B cell (primary cell): ENCODE results near the gene ARAP2. TPM values are rescaled to one million over a fixed set of nuclear protein-coding genes. Genes with fewer than 3 reads are reported as not detected.

ENCODE experiments used
- ATAC-seq: fragments of 200-7000 bp; cut with Tn5 transposase; one replicate; pipeline ENCODE4 v1.10.0; 2021; ENCODE audit warnings: low read depth, mild to moderate bottlenecking, moderate number of reproducible peaks, moderate library complexity
- CTCF ChIA-PET: fragments of 350-600 bp; sonication (Branson Sonifier 250); formaldehyde crosslinking; loops from one replicate; lab custom pipeline; 2021; ENCODE audit warnings: antibody characterized with exemption, inconsistent platforms; lab: Charles Lee
- POLR2A ChIA-PET: fragments of 350-600 bp; sonication (Branson Sonifier 250); formaldehyde crosslinking; loops from one replicate; lab custom pipeline; 2021; ENCODE audit warnings: antibody characterized with exemption; lab: Charles Lee
- DNase-seq: peaks from one replicate; pipeline ENCODE4 v3.0.0; 2013
- H2AFZ ChIP-seq: 2 replicates; pipeline ENCODE4 v1.6.1; 2012; ENCODE audit warnings: mild to moderate bottlenecking, low read depth, low read length; ENCODE audit not compliant: insufficient read depth, poor library complexity, severe bottlenecking
- H3K27ac ChIP-seq, 2 donors: 1 replicate in 1 of 2; 2 replicates in 1 of 2; pipeline ENCODE4 v1.5.1; 2012 to 2013; ENCODE audit warnings: low read length in 2 of 2, mild to moderate bottlenecking in 2 of 2, moderate library complexity in 1 of 2
- H3K27me3 ChIP-seq, 4 experiments: fragments of 200-600 bp in 1 of 4; sonication (generic) in 1 of 4; replicated peaks in 1 of 4; 1 replicate in 2 of 4; 2 replicates in 2 of 4; pipeline versions ENCODE4 v1.6.1 to v1.7.0; 2013 to 2016; ENCODE audit warnings: low read length in 3 of 4, mild to moderate bottlenecking in 2 of 4, mixed read lengths in 1 of 4, moderate library complexity in 1 of 4; ENCODE audit not compliant: insufficient read depth in 4 of 4, control insufficient read depth in 3 of 4; ENCODE audit errors: control extremely low read depth in 1 of 4
- H3K36me3 ChIP-seq, 2 experiments: replicated peaks in 1 of 2; 1 replicate in 1 of 2; 2 replicates in 1 of 2; pipeline versions ENCODE4 v1.6.1 to v1.7.1; 2013; ENCODE audit warnings: low read length in 1 of 2; ENCODE audit not compliant: insufficient read depth in 2 of 2, control insufficient read depth in 1 of 2; ENCODE audit errors: control extremely low read depth in 1 of 2, extremely low read depth in 1 of 2
- H3K4me1 ChIP-seq, 2 donors: fragments of 200-600 bp in 1 of 2; sonication (generic) in 1 of 2; 1 replicate in 1 of 2; 2 replicates in 1 of 2; pipeline versions ENCODE4 v1.5.1 to v1.6.1; 2013 to 2017; ENCODE audit warnings: low read length in 2 of 2; ENCODE audit not compliant: control insufficient read depth in 2 of 2, insufficient read depth in 2 of 2
- H3K4me2 ChIP-seq: replicated peaks from 2 replicates; pipeline ENCODE3; 2012; ENCODE audit warnings: mild to moderate bottlenecking, low read depth, low read length; ENCODE audit not compliant: poor library complexity, severe bottlenecking
- H3K4me3 ChIP-seq, 5 experiments: fragments of 200-600 bp in 1 of 5; sonication (generic) in 1 of 5; 1 replicate in 3 of 5; 2 replicates in 2 of 5; pipeline versions ENCODE4 v1.5.1 to v1.7.0; 2011 to 2016; ENCODE audit warnings: low read length in 4 of 5, mild to moderate bottlenecking in 4 of 5, low read depth in 2 of 5, control low read depth in 1 of 5, moderate library complexity in 1 of 5; ENCODE audit not compliant: insufficient read depth in 1 of 5; ENCODE audit errors: control extremely low read depth in 1 of 5, extremely low read depth in 1 of 5
- H3K79me2 ChIP-seq: fragments of 200-600 bp; sonication (generic); one replicate; pipeline ENCODE4 v1.6.0; 2016; ENCODE audit warnings: low read length; ENCODE audit not compliant: control insufficient read depth, insufficient read depth
- H3K9ac ChIP-seq: fragments of 200-600 bp; sonication (generic); 2 replicates; pipeline ENCODE4 v1.6.1; 2017; ENCODE audit warnings: mild to moderate bottlenecking, low read length, moderate library complexity
- H3K9me3 ChIP-seq, 3 donors: one replicate each; pipeline versions ENCODE4 v1.6.1 to v1.7.1; 2013; ENCODE audit warnings: low read length in 2 of 3; ENCODE audit not compliant: control insufficient read depth in 2 of 3, insufficient read depth in 1 of 3; ENCODE audit errors: control extremely low read depth in 1 of 3
- H4K20me1 ChIP-seq: 2 replicates; pipeline ENCODE4 v1.6.0; 2012; ENCODE audit warnings: mild to moderate bottlenecking, low read length; ENCODE audit not compliant: insufficient read depth, control insufficient read depth, poor library complexity, severe bottlenecking
- H3K27ac Mint-ChIP-seq: one replicate; pipeline ENCODE4 v1.8.0; 2021; ENCODE audit warnings: mixed read lengths
- H3K27me3 Mint-ChIP-seq: one replicate; pipeline ENCODE4 v1.8.0; 2021; ENCODE audit warnings: mixed read lengths
- H3K4me1 Mint-ChIP-seq: one replicate; pipeline ENCODE4 v1.8.0; 2021; ENCODE audit warnings: mixed read lengths
- H3K4me3 Mint-ChIP-seq: one replicate; pipeline ENCODE4 v1.8.0; 2021; ENCODE audit warnings: mixed read lengths
- H3K9me3 Mint-ChIP-seq: one replicate; pipeline ENCODE4 v1.8.0; 2022; ENCODE audit warnings: mixed read lengths; ENCODE audit not compliant: insufficient read depth
- CTCF ChIP-seq: fragments of 200-600 bp; IDR thresholded peaks from one replicate; pipeline ENCODE4 v1.8.0; 2022; ENCODE audit warnings: antibody characterized with exemption, mild to moderate bottlenecking
- EZH2 ChIP-seq: IDR thresholded peaks from 2 replicates; pipeline ENCODE4 v1.6.1; 2012; ENCODE audit warnings: borderline replicate concordance, low read depth, mild to moderate bottlenecking, moderate library complexity, low read length; ENCODE audit not compliant: insufficient read depth, poor library complexity, severe bottlenecking
- WGBS: methylation state at CpG from one replicate; pipeline ENCODE4 v1.1.5; 2013; ENCODE audit warnings: missing lambda C conversion rate; ENCODE audit not compliant: insufficient coverage; 5-methylcytosine and 5-hydroxymethylcytosine counted together
- intact Hi-C: fragments of 100-400 bp; cut with micrococcal nuclease; formaldehyde crosslinking; loops from one replicate; pipeline ENCODE4 v1.10.0; 2022
- polyA plus RNA-seq: library from polyadenylated mRNA; depleted of rRNA; stranded (reverse); fragments of >200 nt; gene quantifications from 2 replicates; pipeline ENCODE4 v1.2.3, GENCODE V29; 2012
- total RNA-seq, 2 donors: library from RNA; stranded (reverse); fragments of 120-200 nt in 1 of 2; gene quantifications; 1 replicate in 1 of 2; 2 replicates in 1 of 2; pipeline versions ENCODE4 v1.2.3 to v1.2.4, GENCODE V29; 2013 to 2022

ARAP2 gene
- total and polyA plus RNA-seq, 2 donors (not counting 1 experiment from before 2014, with no cell fraction given) = 13.2 to 88.0 TPM

GRCh38 chr4:36237366-36238313 lies 6.7 kb downstream of the ARAP2 start:
- no peak for ATAC-seq
- Histone ChIP-seq H3K4me3 (no peak overlapping the region), H3K4me2 (no peak overlapping the region), H3K27me3 (no peaks in the 10 kb centered on the region), H3K27ac (no peak overlapping the region), H4K20me1 (peaks cover 13% of the 10 kb centered on the region), H3K79me2 (peaks cover 94% of the 10 kb centered on the region), H3K9me3 (peaks cover 0 to 8% (median 6%) of the 10 kb centered on the region in 3 donors), H3K36me3 (peaks cover 3 to 19% of the 10 kb centered on the region in 2 experiments), H3K9ac (no peak overlapping the region), H3K4me1 (peaks cover 14 to 20% of the 10 kb centered on the region in 2 donors), H2AFZ (no peak overlapping the region)
- CTCF ChIA-PET = interaction anchor here (1.7 kb wide), 1 partner anchor 162 kb away, joined by 6 read pairs; no protein-coding TSS in a partner anchor
- no peak overlapping the region for H3K4me3 Mint-ChIP-seq
- TF ChIP-seq CTCF = no peak
- TF ChIP-seq EZH2 = no peak
- H3K27ac Mint-ChIP-seq = no peak overlapping the region
- H3K4me1 Mint-ChIP-seq = peaks cover 73% of the 10 kb centered on the region
- H3K9me3 Mint-ChIP-seq = peaks cover 8% of the 10 kb centered on the region
- intact Hi-C loops = no loop called here
- 82% methylated on average over 3 of the region's 4 CpGs for WGBS
- no peak for DNase-seq
- no peaks in the 10 kb centered on the region for H3K27me3 Mint-ChIP-seq
- POLR2A ChIA-PET = no interaction called here

- Histone ChIP-seq H3K4me1 (peaks cover 2 to 14% of the 10 kb centered on the region in 2 donors), H4K20me1 (peaks cover 22% of the 10 kb centered on the region), H3K4me2 (no peak overlapping the region), H3K27ac (no peak overlapping the region), H3K9ac (no peak overlapping the region), H3K9me3 (peaks cover 0 to 8% (median 6%) of the 10 kb centered on the region in 3 donors), H3K4me3 (no peak overlapping the region), H3K27me3 (no peaks in the 10 kb centered on the region), H3K79me2 (peaks cover 94% of the 10 kb centered on the region), H2AFZ (no peak overlapping the region), H3K36me3 (peaks cover 3 to 19% of the 10 kb centered on the region in 2 experiments)
- no peak overlapping the region for H3K4me3 Mint-ChIP-seq
- H3K4me1 Mint-ChIP-seq = peaks cover 71% of the 10 kb centered on the region
- CTCF ChIA-PET = interaction anchor here (0.7 kb wide), 1 partner anchor 164 kb away, joined by 3 read pairs; no protein-coding TSS in a partner anchor
- POLR2A ChIA-PET = no interaction called here
- H3K27ac Mint-ChIP-seq = no peak overlapping the region
- intact Hi-C loops = no loop called here
- H3K9me3 Mint-ChIP-seq = peaks cover 10% of the 10 kb centered on the region
- DNase-seq (no peak), ATAC-seq (no peak)
- no CpG with 5 or more reads among the region's 2 CpGs for WGBS
- H3K27me3 Mint-ChIP-seq = no peaks in the 10 kb centered on the region
- TF ChIP-seq EZH2 (no peak), CTCF (no peak)
Measured at GRCh38 chr4:36236159-36236558, 8.2 kb downstream of the ARAP2 start.
